ENCODE results near the gene RNLS.

The RNLS gene

DNA sequence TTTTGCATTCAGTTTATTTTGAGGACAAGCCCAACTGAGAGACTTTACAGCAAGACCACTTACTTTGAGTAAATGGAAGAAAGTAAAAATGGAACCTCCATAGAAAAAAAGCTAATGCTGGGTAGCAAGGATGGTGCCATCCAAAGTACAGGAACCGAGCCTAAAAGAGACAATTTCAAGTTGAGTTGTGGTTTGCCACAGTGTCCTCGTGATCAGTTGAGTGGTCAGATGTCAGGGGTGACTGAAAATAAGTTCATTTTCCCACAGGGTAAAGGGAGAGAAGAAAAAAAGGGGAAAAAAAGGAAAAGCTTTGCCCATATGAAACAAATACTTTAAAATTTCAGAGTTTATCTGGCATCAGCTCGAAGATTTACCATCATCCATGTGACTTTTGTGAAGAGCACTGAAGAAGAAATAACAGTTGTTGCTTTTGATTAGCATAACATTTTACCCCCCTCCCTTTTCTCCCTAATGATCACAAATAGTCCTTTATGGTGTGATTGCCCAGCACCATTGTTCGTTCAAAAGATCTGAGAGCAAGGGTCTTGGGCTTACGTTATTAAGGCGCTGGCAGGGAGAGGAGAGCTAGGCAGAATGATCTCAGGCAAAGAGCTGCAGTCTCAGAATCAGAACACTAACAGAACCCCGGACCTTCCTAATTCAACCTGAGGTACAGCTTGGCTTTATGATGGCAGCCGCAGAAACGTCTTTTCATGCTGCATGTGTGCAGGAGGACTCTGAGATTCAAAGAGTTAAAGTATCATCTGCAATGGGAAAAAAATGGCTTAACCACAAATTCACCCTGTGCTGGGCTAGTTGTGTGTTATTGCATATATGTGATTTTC, 338.1 kb downstream of the RNLS start:
- ATAC-seq, result no peak
- TF ChIP-seq ZNF565 (CRISPR knock-in tag; conservative IDR thresholded peaks at IDR 0.05; ENCODE audit: low read depth) (no peak), GLIS3 (CRISPR knock-in tag; IDR thresholded peaks at IDR 0.05) (no peak), ESRRG (CRISPR knock-in tag; IDR thresholded peaks at IDR 0.05) (no peak), ZFP3 (CRISPR knock-in tag; IDR thresholded peaks at IDR 0.05) (no peak), CSDC2 (CRISPR knock-in tag; IDR thresholded peaks at IDR 0.05) (no peak), ZNF8 (CRISPR knock-in tag; IDR thresholded peaks at IDR 0.05) (no peak), ARNTL (CRISPR knock-in tag; IDR thresholded peaks at IDR 0.05; ENCODE audit: borderline replicate concordance, low read depth) (no peak), ZC3H10 (CRISPR knock-in tag; IDR thresholded peaks at IDR 0.05) (no peak), OSR1 (CRISPR knock-in tag; IDR thresholded peaks at IDR 0.05) (no peak), PPARA (CRISPR knock-in tag; IDR thresholded peaks at IDR 0.05; ENCODE audit: borderline replicate concordance) (no peak), TOX (CRISPR knock-in tag; IDR thresholded peaks at IDR 0.05; ENCODE audit: borderline replicate concordance) (no peak), ZFP30 (CRISPR knock-in tag; IDR thresholded peaks at IDR 0.05) (no peak), BACH2 (CRISPR knock-in tag; IDR thresholded peaks at IDR 0.05; ENCODE audit: borderline replicate concordance) (no peak), RARB (CRISPR knock-in tag; IDR thresholded peaks at IDR 0.05) (no peak)
- TF ChIP-seq, protein P1, sequence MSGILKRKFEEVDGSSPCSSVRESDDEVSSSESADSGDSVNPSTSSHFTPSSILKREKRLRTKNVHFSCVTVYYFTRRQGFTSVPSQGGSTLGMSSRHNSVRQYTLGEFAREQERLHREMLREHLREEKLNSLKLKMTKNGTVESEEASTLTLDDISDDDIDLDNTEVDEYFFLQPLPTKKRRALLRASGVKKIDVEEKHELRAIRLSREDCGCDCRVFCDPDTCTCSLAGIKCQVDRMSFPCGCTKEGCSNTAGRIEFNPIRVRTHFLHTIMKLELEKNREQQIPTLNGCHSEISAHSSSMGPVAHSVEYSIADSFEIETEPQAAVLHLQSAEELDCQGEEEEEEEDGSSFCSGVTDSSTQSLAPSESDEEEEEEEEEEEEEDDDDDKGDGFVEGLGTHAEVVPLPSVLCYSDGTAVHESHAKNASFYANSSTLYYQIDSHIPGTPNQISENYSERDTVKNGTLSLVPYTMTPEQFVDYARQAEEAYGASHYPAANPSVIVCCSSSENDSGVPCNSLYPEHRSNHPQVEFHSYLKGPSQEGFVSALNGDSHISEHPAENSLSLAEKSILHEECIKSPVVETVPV (CRISPR knock-in tag; IDR thresholded peaks at IDR 0.05), result no peak
- TF ChIP-seq, protein P2, sequence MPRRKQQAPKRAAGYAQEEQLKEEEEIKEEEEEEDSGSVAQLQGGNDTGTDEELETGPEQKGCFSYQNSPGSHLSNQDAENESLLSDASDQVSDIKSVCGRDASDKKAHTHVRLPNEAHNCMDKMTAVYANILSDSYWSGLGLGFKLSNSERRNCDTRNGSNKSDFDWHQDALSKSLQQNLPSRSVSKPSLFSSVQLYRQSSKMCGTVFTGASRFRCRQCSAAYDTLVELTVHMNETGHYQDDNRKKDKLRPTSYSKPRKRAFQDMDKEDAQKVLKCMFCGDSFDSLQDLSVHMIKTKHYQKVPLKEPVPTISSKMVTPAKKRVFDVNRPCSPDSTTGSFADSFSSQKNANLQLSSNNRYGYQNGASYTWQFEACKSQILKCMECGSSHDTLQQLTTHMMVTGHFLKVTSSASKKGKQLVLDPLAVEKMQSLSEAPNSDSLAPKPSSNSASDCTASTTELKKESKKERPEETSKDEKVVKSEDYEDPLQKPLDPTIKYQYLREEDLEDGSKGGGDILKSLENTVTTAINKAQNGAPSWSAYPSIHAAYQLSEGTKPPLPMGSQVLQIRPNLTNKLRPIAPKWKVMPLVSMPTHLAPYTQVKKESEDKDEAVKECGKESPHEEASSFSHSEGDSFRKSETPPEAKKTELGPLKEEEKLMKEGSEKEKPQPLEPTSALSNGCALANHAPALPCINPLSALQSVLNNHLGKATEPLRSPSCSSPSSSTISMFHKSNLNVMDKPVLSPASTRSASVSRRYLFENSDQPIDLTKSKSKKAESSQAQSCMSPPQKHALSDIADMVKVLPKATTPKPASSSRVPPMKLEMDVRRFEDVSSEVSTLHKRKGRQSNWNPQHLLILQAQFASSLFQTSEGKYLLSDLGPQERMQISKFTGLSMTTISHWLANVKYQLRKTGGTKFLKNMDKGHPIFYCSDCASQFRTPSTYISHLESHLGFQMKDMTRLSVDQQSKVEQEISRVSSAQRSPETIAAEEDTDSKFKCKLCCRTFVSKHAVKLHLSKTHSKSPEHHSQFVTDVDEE (CRISPR knock-in tag; IDR thresholded peaks at IDR 0.05), result no peak
- TF ChIP-seq, protein P3, sequence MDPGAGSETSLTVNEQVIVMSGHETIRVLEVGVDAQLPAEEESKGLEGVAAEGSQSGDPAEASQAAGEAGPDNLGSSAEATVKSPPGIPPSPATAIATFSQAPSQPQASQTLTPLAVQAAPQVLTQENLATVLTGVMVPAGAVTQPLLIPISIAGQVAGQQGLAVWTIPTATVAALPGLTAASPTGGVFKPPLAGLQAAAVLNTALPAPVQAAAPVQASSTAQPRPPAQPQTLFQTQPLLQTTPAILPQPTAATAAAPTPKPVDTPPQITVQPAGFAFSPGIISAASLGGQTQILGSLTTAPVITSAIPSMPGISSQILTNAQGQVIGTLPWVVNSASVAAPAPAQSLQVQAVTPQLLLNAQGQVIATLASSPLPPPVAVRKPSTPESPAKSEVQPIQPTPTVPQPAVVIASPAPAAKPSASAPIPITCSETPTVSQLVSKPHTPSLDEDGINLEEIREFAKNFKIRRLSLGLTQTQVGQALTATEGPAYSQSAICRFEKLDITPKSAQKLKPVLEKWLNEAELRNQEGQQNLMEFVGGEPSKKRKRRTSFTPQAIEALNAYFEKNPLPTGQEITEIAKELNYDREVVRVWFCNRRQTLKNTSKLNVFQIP (CRISPR knock-in tag; IDR thresholded peaks at IDR 0.05; ENCODE audit: borderline replicate concordance, low read depth), result no peak
- TF ChIP-seq, protein P4, sequence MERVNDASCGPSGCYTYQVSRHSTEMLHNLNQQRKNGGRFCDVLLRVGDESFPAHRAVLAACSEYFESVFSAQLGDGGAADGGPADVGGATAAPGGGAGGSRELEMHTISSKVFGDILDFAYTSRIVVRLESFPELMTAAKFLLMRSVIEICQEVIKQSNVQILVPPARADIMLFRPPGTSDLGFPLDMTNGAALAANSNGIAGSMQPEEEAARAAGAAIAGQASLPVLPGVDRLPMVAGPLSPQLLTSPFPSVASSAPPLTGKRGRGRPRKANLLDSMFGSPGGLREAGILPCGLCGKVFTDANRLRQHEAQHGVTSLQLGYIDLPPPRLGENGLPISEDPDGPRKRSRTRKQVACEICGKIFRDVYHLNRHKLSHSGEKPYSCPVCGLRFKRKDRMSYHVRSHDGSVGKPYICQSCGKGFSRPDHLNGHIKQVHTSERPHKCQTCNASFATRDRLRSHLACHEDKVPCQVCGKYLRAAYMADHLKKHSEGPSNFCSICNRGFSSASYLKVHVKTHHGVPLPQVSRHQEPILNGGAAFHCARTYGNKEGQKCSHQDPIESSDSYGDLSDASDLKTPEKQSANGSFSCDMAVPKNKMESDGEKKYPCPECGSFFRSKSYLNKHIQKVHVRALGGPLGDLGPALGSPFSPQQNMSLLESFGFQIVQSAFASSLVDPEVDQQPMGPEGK (CRISPR knock-in tag; IDR thresholded peaks at IDR 0.05; ENCODE audit: borderline replicate concordance), result no peak

DNA sequence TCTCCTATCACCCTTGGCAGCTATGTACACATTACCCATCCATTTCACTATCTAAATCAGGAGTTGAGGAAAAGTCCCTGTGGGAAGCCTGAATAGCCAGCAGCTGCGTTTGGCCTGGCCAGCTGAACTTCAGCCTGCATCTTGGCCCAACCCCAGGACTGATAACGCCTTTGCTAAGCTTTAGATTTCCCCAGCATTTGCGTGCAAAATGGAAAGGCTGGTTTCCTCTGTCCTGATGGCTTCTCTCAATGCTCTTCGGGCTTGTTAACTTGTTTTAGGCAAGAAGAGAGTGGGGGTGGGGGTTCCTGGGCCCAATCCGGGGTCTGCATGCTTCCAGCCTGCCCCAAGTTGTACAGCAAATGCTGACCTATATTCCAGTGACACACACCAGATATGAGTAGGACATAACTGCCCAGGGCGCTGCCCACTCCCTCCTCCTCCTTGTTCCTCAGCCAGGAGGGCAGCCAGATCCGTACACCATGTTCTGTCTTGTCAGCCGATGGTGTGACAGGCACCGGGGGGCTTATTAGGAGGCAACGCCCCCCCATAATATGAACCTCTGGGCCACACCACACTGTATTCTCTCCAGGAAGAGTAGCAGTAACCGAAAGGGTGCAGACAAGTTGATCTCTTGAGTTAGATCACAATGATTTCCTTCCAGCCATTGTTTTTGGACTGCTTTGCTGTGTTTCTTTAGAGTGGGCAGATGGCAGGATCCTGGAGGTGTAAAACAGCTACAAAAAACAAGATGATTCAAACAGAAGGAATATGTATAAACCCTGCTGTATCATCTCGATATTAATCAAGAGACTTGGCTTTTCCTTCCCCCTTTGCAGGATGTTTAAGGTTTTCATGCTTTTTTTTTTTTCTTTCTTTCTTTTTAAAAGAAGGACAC, 339.0 kb downstream of the RNLS start:
- ATAC-seq, result peak; percentile 92
- no peak; the same call in 1 of the 2 replicates for TF ChIP-seq ISL1 (CRISPR knock-in tag; IDR thresholded peaks at IDR 0.05)
- TF ChIP-seq GLIS3 (CRISPR knock-in tag; IDR thresholded peaks at IDR 0.05), result no peak
- TF ChIP-seq, protein P1 (CRISPR knock-in tag; IDR thresholded peaks at IDR 0.05), result no peak
- TF ChIP-seq ZNF8 (CRISPR knock-in tag; IDR thresholded peaks at IDR 0.05), result no peak
- TF ChIP-seq, protein P3 (CRISPR knock-in tag; IDR thresholded peaks at IDR 0.05; ENCODE audit: borderline replicate concordance, low read depth), result no peak
- TF ChIP-seq, protein P5, sequence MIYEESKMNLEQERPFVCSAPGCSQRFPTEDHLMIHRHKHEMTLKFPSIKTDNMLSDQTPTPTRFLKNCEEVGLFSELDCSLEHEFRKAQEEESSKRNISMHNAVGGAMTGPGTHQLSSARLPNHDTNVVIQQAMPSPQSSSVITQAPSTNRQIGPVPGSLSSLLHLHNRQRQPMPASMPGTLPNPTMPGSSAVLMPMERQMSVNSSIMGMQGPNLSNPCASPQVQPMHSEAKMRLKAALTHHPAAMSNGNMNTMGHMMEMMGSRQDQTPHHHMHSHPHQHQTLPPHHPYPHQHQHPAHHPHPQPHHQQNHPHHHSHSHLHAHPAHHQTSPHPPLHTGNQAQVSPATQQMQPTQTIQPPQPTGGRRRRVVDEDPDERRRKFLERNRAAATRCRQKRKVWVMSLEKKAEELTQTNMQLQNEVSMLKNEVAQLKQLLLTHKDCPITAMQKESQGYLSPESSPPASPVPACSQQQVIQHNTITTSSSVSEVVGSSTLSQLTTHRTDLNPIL (CRISPR knock-in tag; IDR thresholded peaks at IDR 0.05; ENCODE audit: low read depth), result no peak
- no peak for TF ChIP-seq ZC3H10 (CRISPR knock-in tag; IDR thresholded peaks at IDR 0.05)
- no peak for TF ChIP-seq ZNF70 (CRISPR knock-in tag; IDR thresholded peaks at IDR 0.05)
- TF ChIP-seq OSR1 (CRISPR knock-in tag; IDR thresholded peaks at IDR 0.05), result no peak
- TF ChIP-seq ZFP30 (CRISPR knock-in tag; IDR thresholded peaks at IDR 0.05), result no peak
- TF ChIP-seq ESRRG (CRISPR knock-in tag; IDR thresholded peaks at IDR 0.05), result no peak
- no peak for TF ChIP-seq ZNF565 (CRISPR knock-in tag; conservative IDR thresholded peaks at IDR 0.05; ENCODE audit: low read depth)
- TF ChIP-seq PPARA (CRISPR knock-in tag; IDR thresholded peaks at IDR 0.05; ENCODE audit: borderline replicate concordance), result no peak
- TF ChIP-seq ZFP3 (CRISPR knock-in tag; IDR thresholded peaks at IDR 0.05), result 0 out of 2 replicates have a peak, but pooled peaks have one; percentile 39
- no peak for TF ChIP-seq SNAI2 (CRISPR knock-in tag; IDR thresholded peaks at IDR 0.05)
- no peak for TF ChIP-seq BACH2 (CRISPR knock-in tag; IDR thresholded peaks at IDR 0.05; ENCODE audit: borderline replicate concordance)
- TF ChIP-seq CSDC2 (CRISPR knock-in tag; IDR thresholded peaks at IDR 0.05), result no peak

Measured in SK-N-SH treated with all-trans-retinoic acid at 6 μM for 48 hours (cell line).